LoVo (cell line): ENCODE results near the gene HNRNPF.
A peak's percentile ranks its signal among the peaks of the same experiment; 100 is the strongest.

Experiments
- DNase-seq: peaks from one replicate; pipeline ENCODE4 v3.0.0-alpha.2; 2016; ENCODE audit warnings: low spot score

The HNRNPF gene

DNA sequence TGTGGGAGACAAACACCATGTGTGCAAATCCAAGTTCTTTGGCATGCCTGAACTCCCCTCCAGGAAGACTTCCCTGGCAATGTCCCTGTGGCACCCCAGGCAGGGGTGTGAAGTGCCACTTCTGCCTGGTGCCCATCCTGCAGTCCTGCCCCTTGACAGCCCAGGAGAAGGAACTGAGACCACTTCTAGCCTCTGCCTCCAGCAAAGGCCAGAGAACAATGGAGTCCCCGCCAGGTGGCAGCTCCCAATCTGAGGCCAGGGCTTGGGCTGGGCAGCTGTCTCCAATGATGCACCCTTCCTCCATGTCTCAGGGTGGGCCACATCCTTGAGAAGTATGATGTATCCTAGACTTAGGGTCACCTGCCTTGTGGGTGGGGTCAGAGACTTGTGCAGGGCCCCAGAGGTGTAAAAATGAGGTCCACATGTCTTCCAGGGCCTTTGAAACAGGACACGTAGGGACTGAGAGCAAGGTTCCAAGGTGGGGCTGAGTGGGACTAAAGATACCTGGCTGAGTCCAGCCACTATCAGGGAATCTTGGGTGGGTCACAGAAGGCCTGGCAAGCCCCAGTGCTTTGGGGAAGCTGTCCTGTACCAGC, 32.1 kb downstream of the HNRNPF start:
- no peak for DNase-seq

DNA sequence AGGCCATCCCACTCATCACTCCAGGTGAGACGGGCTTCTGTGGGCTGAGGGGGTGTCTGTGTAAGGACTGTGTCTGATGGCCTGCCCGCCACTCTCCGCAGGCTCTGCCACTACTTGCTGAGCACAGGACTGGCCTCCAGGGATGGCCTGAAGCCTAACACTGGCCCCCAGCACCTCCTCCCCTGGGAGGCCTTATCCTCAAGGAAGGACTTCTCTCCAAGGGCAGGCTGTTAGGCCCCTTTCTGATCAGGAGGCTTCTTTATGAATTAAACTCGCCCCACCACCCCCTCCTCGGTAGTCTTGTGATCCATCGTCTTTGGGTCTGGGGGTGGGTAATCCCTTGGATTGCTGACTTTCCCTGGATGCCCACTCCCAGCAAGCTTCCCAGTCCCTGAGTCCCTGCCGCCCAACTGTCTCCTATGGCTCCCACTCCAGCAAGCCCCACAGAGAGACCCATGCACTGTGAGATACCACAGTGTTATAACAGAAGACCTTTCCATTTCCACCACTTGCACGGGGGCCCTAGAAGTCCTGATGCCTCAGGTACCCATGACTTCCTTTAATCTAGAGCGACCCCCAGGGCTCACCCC, 32.8 kb downstream of the HNRNPF start:
- DNase-seq: no peak

DNA sequence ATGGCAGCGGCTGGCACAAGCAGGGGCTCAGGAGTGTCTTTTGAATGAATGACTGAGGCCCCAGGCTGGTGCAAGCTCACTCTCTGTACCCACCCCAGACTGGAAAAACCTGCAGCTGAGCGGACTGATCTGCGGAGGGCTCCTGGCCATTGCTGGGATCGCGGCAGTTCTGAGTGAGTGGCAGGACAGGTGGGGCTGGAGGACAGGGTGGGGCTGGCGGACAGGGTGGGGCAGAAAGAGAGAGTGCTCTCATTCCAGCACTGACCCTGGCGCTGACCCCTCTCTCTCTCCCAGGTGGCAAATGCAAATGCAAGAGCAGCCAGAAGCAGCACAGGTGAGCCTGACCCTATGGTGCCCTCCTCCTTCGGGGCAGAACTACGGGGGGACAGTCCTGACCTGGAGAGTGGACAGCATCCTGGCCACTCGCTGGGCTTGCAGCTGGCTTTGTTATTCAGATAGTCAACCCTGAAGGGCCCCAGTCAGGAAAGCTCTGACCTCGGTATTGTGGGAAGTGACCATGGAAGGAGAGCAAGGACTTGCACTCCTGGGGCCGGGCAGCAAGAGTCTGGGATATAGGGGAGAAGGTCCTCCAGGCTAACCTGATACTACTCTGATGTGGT, 33.5 kb downstream of the HNRNPF start:
- DNase-seq: no peak

DNA sequence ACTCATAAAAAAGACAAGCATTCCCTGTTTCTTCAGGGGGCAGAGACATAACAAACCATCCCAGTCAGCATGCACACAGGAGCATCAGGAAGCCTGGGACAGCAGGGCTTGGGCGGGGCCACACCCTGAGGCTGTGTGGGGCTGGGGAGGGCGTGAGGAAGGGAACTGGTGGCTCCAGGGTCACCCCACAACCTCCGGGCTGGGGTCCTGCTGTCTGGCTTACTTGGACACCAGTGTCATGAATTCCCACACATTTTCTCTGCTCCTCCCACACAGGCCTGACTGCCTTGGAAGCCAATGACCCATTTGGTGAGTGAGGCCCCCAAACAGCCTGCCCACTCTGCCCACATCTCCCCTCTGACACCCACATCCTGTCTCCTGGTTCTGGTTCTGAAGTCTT, 34.8 kb downstream of the HNRNPF start:
- no peak for DNase-seq

- no peak for DNase-seq
Measured at GRCh38 chr10:43373461-43373860, 35.5 kb downstream of the HNRNPF start.

DNA sequence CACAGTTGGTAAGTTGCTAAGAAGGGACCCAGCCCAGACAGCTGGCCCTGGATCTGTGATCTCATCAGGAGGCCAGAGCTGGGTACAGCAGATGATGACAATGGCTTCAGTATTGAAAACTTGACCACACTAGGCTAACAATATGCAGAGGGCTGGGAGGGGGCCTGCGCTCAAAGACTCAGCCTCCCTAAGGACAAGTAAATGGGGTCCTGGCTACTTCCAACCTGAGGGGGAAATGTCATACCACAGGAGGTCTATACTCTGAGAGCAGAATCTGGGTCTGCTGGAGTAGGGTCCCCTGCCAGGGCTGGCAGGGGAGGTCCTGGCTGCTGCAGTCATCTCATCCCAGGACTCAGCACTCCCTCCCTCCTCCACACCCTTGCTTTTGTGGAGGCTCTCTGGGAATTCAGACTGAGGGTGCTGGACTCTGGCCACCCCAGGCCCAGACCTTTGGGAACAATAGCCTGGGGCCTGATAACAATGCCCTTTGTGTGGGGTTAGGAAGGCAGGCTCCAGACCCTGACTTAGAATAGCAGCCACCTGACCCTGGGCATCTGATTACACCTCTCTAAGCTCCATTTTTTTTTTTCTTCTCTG, 36.1 kb downstream of the HNRNPF start:
- no peak for DNase-seq

- no peak for DNase-seq
Measured at GRCh38 chr10:43371418-43371817, 37.6 kb downstream of the HNRNPF start, which contains the start of gene FXYD4. Gene FXYD4, plus strand, starts transcription at chr10:43371636. Its CDS starts 2,111 bp downstream, at chr10:43373747.

DNA sequence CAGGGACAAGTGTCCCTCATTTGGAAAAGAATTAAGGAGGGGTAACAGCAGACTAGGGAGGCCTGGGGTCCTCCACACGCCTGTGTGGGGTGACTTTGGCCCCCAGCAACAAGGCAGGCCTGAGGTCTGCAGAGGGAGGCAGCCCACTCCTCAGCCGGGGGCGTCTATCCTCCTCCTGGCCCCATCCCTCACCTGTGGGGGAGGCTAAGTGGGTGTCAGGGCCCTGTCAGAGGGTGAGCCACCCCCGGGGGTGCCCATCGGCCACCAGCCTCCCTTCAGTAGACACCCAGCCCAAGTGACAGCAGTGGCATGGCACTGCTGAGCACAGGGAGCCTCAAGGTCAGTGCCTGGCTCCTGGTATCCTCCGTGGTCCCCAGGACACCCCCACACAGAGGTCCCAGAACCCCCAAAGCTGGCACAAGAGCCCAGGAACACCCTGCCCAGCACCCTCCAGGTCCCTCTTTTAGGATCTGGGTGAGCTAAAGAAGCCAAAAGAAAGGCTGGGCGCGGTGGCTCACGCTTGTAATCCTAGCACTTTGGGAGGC, 38.2 kb downstream of the HNRNPF start:
- no peak for DNase-seq

DNA sequence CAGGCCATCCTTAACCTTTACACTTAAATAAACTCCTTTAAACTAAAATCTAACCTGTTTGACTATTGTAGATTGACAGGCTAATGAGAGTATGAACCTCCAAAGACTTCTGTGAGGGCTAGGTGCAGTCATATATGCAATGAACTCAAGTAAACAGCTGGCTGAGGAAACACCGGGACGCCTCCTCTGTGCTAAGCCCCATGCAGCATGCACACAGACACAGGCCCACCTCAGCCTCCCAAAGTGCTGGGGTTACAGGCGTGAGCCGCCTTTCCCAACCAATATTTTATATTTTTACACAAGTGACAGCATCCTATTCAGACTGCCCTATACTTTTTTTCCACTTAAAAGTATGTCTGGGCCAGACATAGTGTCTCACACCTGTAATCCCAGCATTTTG, 39.1 kb downstream of the HNRNPF start:
- DNase-seq: no peak

DNA sequence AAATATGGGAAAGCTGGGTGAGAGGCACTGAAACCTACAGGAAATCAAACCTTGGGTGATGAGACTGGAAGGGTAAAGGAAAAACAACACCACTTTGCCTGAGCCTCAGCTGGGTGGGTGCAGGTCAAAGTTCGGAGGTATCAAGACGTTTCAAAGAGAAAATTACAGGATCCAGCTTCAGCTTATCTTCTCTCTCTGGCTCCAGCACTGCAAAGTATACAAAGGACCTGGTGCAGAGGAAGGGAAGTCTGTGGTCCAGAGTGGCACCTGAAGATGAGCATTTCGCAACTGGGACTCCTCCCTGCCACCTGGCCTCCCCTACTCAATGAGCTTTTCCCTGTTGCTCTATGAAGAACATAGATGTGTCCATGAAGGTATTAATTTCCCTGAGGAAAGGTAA, 44.0 kb downstream of the HNRNPF start:
- DNase-seq: no peak

DNA sequence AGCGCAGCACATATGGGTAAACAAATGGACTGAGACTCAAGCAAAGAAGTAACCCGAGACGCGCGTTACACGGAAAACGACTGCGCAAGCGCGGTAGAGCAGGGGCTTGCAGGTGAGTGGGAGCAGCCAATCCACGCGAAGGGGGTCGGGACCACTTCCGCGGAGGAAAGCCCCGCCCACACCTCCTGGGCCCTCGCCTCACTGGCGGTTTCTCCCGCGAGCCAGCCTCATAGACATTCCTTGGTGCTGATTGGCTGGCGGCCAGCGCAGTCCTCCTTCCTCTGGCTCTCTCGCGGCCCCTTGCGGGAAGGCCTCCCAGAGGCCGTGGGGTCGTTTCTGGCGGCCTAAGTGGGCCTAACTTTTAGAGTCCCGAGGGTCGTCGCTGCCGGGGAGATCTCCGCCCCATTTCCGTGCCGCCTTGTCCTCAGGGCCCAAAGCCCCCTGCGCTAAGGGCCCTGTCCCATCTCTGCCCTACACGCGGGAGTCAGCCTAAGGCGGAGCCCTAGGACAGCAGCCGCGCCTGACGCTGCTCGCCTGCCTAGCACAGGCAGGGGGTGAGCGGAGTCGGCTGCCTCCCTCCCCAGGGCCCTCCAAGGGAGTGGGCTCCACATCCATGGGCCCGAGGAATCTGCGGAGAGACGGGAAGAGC, 46.7 kb downstream of the HNRNPF start:
- peak; percentile 99 for DNase-seq

DNA sequence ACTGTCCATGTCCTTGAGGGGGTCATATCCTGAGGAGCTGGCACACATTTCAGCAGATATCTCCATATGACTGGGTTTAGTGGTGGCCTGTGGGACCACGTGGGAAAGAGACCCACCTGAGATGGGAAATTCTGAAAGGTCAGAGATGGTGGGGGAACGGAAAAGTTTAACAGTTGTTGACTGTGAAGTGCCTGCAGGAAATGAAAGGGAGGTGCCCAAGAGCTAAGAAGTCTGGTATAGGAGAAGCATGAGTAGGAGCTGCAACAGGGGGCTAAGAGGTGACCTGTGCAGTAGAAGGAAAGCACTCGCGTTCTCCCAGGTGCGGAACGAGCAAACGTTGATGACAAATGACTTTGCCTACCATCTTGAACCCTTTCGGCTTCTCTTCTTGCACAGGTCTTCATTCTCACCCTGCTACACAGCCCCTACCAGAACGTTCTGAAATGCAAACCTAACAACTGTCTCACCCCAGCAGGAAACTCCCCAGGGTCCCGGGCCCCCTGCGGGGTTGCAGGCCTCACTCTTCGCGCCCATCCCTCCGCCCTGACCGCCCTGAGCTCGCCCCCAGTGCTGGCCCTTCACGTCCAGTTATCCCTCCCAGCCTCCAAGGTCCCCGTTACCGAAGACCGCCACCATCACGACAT, 47.3 kb downstream of the HNRNPF start:
- DNase-seq: no peak

GRCh38 chr10:43360086-43360485, 48.9 kb downstream of the HNRNPF start:
- no peak for DNase-seq

DNA sequence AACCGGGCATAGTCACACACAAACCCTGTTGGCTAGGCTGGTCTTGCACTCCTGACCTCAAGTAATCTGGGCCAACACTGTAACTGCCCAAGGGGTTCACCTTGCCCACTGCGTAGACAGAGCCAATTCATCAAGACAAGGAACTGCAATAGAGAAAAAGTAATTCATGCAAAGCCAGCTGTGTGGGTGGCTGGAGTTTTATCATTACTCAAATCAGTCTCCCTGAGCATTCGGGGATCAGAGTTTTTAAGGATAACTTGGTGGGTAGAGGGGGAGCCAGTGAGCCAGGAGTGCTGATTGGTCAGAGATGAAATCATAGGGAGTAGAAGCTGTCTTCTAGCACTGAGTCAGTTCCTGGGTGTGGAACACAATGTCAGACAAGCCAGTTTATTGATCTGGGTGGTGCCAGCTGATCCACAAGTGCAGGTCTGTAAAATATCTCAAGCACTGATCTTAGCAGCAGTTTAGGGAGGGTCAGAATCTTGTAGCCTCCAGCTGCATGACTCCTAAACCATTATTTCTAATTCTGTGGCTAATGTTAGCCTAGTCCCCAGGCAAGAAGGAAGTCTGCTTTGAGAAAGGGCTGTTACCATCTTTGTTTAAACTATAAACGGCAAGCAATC, 53.1 kb downstream of the HNRNPF start:
- peak; percentile 81 for DNase-seq

DNA sequence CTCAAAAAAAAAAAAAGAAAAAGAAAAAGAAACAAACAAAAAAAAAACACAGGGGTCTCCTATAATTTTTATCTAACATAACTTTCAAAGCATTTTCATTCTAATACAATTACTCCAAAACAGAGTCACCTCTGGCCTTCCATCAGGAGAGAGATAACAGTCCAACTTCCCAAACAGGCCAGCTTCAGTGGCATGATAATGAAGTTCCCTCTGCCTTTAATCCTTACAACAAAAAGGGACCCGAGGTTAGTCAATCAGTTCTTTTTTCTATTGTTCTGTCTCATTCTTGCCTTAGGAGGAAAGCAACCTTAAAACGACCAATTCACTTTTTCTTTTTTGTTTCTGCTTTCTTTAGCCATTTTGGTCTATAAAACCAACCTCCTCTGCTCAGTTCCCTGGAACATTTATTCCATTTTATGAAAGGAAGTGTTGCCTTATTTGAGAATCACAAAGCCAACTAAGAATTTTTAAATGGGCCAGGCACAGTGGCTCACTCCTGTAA, 54.1 kb downstream of the HNRNPF start:
- no peak for DNase-seq

DNA sequence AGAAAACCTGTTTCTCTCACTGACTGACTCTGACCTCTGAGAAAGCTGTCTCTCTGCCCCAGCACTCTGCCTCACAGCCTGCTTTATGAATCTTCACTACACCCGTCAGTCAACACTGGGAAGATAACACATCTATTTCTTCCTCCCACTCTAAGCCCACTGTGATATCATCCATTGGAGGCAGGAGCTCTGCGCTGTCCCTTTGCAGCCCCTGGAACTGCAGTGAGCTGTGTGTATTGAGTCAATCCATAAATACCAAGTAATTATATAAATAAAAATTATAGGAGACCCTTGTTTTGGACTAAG, 54.7 kb downstream of the HNRNPF start:
- no peak for DNase-seq

DNA sequence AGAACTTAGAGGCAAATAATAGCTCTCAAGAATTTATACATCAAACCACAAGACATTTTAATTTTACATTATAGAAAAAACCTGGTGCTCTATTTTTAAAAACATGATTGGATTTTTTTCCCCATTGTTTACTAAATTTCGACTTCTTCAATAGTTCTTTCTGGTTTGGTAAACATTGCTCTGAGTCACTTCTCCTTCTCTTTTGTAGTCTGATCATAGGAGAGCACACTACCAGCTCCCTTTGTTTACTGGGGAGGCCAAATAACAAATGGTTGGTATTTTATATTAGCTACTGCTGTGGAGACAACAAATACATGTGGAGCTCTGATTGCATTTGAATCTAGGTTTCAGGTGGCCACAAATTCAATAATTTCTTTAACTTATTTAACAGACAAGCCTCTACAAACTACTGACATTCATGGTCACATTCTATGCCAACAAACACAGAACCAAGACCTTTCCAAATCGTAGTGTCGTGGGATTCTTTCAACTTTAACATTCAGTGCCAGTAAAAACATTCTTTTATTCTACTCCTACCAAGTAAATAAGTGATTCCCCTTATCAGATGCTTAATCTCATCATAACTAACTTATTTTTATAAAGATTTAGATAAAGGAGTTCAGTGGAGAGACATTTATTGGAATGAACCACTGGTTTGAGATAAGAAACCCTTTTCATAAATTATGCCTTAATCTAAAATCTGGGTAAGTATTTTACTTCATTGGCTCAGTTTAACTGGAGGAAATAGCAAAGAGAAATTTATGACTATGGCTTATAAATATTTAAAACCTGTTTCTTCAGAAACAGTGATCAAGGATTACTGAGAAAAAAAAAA, 55.3 kb downstream of the HNRNPF start:
- peak; percentile 26 for DNase-seq

DNA sequence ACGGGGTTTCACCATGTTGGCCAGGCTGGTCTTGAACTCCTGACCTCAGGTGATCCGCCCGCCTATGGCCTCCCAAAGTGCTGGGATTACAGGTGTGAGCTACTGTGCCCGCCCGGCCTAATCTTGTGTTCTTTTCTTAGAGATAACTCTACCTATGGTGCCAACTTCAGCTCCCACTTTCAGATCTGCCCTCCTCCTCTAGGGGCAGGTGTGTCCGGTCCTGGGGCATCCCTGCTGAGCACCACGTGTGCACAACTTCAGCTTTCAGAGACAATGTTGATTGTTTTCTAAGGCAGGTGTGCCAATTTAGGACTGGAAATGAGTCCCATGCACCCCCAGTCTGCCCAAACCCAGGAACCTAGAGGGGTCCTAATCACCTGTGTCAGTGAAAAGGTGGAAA, 56.0 kb downstream of the HNRNPF start:
- DNase-seq: no peak

GRCh38 chr10:43351301-43351700, 57.7 kb downstream of the HNRNPF start:
- DNase-seq: no peak

DNA sequence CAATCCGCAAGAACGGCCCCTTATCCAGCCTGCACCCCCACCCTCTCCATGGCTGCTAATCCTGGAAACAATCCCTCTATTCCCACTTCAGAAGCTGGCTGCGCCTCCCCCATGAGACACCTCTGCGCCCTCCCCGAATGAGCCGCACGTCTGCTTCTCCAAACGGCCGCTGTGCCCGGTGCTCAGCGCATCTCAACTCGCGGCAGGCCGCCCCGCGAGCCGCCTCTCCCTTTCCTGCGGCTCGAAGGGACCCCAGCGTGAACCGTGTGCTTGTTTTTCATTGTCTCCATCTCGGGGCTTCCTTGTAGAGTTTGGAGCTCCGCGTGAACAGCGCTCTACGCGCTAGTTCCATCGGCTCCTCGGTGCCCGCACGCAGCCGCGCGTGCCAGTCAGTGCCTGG, 58.3 kb downstream of the HNRNPF start:
- DNase-seq: no peak

DNA sequence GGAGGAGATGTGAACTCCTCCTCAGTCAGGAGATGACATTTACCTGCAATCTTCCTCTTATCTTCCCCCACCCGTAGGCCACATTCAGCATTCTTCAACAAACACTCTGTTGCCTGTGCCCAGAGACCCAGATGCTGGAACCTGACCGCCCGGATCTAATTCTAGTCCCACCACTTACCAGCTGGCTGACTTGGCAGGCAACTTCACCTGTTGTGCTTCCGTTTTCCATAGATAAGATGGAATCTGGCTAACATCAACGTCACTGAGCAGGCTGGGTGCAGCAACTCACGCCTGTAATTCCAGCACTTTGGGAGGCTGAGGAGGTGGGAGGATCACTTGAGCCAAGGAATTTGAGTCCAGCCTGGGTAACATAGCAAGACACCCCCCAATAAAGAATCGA, 58.8 kb downstream of the HNRNPF start:
- DNase-seq: no peak
